Measurements from ENCODE around the gene RIN3. TPM values are rescaled to one million over a fixed set of nuclear protein-coding genes. Genes with fewer than 3 reads are reported as not detected.

The RIN3 gene
- total and polyA plus RNA-seq, 2 donors (not counting 3 experiments of a cell fraction or from before 2014, with no cell fraction given): 5.1 to 20.8 TPM

DNA sequence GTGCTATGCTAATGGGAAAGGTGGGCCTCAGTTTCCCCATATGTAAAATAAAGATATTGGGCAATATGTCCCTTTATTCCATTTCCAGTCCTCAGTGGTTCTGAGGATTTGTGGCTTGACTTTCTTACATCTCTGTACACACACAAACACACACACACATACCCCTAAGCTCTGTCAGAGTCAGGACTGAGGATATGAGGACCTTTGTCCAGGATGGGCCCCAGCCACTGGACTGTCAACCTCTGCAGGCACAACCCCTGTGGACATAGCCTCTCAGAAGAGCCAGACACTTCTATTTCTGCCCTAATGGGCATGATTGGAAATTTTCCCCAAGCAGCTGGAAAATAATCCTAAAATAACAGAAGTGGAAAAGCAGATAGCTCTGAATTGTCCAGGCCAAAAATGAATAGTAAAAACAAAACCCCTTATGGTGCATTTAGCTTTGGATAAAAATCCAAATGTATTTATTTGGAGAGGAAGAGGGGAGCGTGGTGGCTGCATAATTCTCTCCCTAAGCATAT, 50.2 kb downstream of the RIN3 start:
- intact Hi-C loops (cut with micrococcal nuclease) (no loop called here), dilution Hi-C loops (cut with MboI; ENCODE audit: extremely low pct_ligation_motif_present, low sequenced_read_pairs) (no loop called here)
- TF ChIP-seq JUN (IDR thresholded peaks at IDR 0.05; ENCODE audit: borderline replicate concordance, insufficient read depth, insufficient read length, low read depth) (no peak), POLR2A (IDR thresholded peaks at IDR 0.05; ENCODE audit: low read depth, low read length) (no peak), MYC (IDR thresholded peaks at IDR 0.05; ENCODE audit: low read depth, low read length) (no peak), EZH2 (IDR thresholded peaks at IDR 0.05; ENCODE audit: borderline replicate concordance, low read depth, low read length, severe bottlenecking) (no peak), FOS (IDR thresholded peaks at IDR 0.05; ENCODE audit: borderline replicate concordance, insufficient read depth, low read length) (no peak), POLR2AphosphoS5 (IDR thresholded peaks at IDR 0.05; ENCODE audit: insufficient read depth, low read depth, low read length) (no peak), GATA2 (IDR thresholded peaks at IDR 0.05; ENCODE audit: insufficient read depth, insufficient read length, low read depth, low read length) (no peak)
- TF ChIP-seq, protein P1, sequence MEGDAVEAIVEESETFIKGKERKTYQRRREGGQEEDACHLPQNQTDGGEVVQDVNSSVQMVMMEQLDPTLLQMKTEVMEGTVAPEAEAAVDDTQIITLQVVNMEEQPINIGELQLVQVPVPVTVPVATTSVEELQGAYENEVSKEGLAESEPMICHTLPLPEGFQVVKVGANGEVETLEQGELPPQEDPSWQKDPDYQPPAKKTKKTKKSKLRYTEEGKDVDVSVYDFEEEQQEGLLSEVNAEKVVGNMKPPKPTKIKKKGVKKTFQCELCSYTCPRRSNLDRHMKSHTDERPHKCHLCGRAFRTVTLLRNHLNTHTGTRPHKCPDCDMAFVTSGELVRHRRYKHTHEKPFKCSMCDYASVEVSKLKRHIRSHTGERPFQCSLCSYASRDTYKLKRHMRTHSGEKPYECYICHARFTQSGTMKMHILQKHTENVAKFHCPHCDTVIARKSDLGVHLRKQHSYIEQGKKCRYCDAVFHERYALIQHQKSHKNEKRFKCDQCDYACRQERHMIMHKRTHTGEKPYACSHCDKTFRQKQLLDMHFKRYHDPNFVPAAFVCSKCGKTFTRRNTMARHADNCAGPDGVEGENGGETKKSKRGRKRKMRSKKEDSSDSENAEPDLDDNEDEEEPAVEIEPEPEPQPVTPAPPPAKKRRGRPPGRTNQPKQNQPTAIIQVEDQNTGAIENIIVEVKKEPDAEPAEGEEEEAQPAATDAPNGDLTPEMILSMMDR (IDR thresholded peaks at IDR 0.05; ENCODE audit: extremely low read depth in 1 of 2, insufficient read depth in 1 of 2, low read depth in 1 of 2, low read length in 2 of 2): no peak
- TF ChIP-seq, protein P2, sequence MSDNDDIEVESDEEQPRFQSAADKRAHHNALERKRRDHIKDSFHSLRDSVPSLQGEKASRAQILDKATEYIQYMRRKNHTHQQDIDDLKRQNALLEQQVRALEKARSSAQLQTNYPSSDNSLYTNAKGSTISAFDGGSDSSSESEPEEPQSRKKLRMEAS (IDR thresholded peaks at IDR 0.05; ENCODE audit: insufficient read depth, insufficient read length): no peak
- Histone ChIP-seq H3K4me3 (replicated peaks in 1 of 3; ENCODE audit: insufficient read depth in 1 of 3, low read depth in 1 of 3, low read length in 3 of 3) (no peak overlapping the region), H2AFZ (ENCODE audit: low read depth, low read length) (no peak overlapping the region), H3K9me1 (replicated peaks; ENCODE audit: control insufficient read depth, extremely low read depth, insufficient read depth, low read length) (no peaks in the 10 kb centered on the region), H3K4me1 (ENCODE audit: control insufficient read depth, extremely low read depth, insufficient read depth, low read length) (no peaks in the 10 kb centered on the region), H3K36me3 (ENCODE audit: control insufficient read depth in 2 of 2, extremely low read depth in 1 of 2, insufficient read depth in 2 of 2, low read length in 2 of 2) (no peaks in the 10 kb centered on the region), H3K9ac (replicated peaks; ENCODE audit: extremely low read depth, insufficient read depth, low read length) (no peak overlapping the region), H3K79me2 (ENCODE audit: control insufficient read depth, insufficient read depth, low read length) (no peaks in the 10 kb centered on the region), H3K4me2 (ENCODE audit: insufficient read depth, low read length) (no peak overlapping the region), H3K27ac (ENCODE audit: insufficient read depth, low read depth, low read length) (no peak overlapping the region), H4K20me1 (replicated peaks; ENCODE audit: control insufficient read depth, extremely low read depth, insufficient read depth, low read length) (no peaks in the 10 kb centered on the region), H3K9me3 (replicated peaks; ENCODE audit: control insufficient read depth, insufficient read depth, low read length) (no peaks in the 10 kb centered on the region), H3K27me3 (ENCODE audit: control insufficient read depth in 2 of 2, insufficient read depth in 2 of 2, low read length in 2 of 2) (no peaks in the 10 kb centered on the region)
- ChIA-PET CTCF (interaction anchor here (0.8 to 1.6 kb wide), 4 partner anchors 9 to 63 kb away, joined by 3 to 5 read pairs (median 3); no protein-coding TSS in a partner anchor), POLR2A (no interaction called here)
- no peak for DNase-seq (ENCODE audit: low read depth, low spot score)
- FAIRE-seq: no peak
- BruUV-seq (replicated peaks): no TSS peak
